GM18499 (cell line): ENCODE data around the gene UPP1.
"Not testable (repeated sequence)": the region's sequence is repeated elsewhere in the genome, so short reads cannot be mapped to it uniquely, and the experiment has no call there.

ENCODE experiments used
- ATAC-seq: cut with Tn5 transposase; IDR thresholded peaks from one replicate; pipeline ENCODE4 v1.9.1; 2021; ENCODE audit warnings: moderate number of reproducible peaks; ENCODE audit not compliant: insufficient read depth, unreplicated experiment

Gene UPP1

GRCh38 chr7:48089046-48090003, at the start of gene UPP1:
UPP1 (plus strand) TSS chr7:48089265; CDS start chr7:48094784, 5,519 bp downstream.
- peak; percentile 27 for ATAC-seq

GRCh38 chr7:48040944-48041652, 48.0 kb upstream of the UPP1 start:
- no peak for ATAC-seq

GRCh38 chr7:48041653-48041970, 47.5 kb upstream of the UPP1 start:
- ATAC-seq, result no peak

GRCh38 chr7:48042216-48042615, 46.8 kb upstream of the UPP1 start:
- no peak for ATAC-seq

GRCh38 chr7:48042636-48043035, 46.4 kb upstream of the UPP1 start:
- ATAC-seq, result no peak

- no peak for ATAC-seq
Measured at GRCh38 chr7:48045195-48045765, 43.8 kb upstream of the UPP1 start.

- no peak for ATAC-seq
Measured at GRCh38 chr7:48046458-48046857, 42.6 kb upstream of the UPP1 start.

- ATAC-seq, result no peak
Measured at GRCh38 chr7:48048113-48048512, 41.0 kb upstream of the UPP1 start.

- ATAC-seq, result no peak
Measured at GRCh38 chr7:48049850-48050249, 39.2 kb upstream of the UPP1 start.

GRCh38 chr7:48052748-48053147, 36.3 kb upstream of the UPP1 start:
- peak; percentile 91 for ATAC-seq

- no peak for ATAC-seq
Measured at GRCh38 chr7:48053736-48054135, 35.3 kb upstream of the UPP1 start.

- ATAC-seq, result no peak
Measured at GRCh38 chr7:48058990-48059389, 30.1 kb upstream of the UPP1 start.

GRCh38 chr7:48059706-48060105, 29.4 kb upstream of the UPP1 start:
- ATAC-seq, result no peak

- no peak for ATAC-seq
Measured at GRCh38 chr7:48063985-48064384, 25.1 kb upstream of the UPP1 start.

GRCh38 chr7:48067475-48067874, 21.6 kb upstream of the UPP1 start:
- ATAC-seq, result no peak

- ATAC-seq, result no peak
Measured at GRCh38 chr7:48074204-48074654, 14.8 kb upstream of the UPP1 start.

GRCh38 chr7:48077423-48077822, 11.6 kb upstream of the UPP1 start:
- ATAC-seq, result no peak

GRCh38 chr7:48078470-48078869, 10.6 kb upstream of the UPP1 start:
- ATAC-seq, result no peak

GRCh38 chr7:48082378-48082777, 6.7 kb upstream of the UPP1 start:
- ATAC-seq, result not testable (repeated sequence)

- ATAC-seq, result no peak
Measured at GRCh38 chr7:48083114-48083830, 5.8 kb upstream of the UPP1 start.
